Dendritic cell treated with granulocyte-macrophage colony-stimulating factor and Interleukin-4, amounts not matched to agents 40 ng/mL and 50 ng/mL, for 4 days (primary cell): ENCODE measurements around the gene SHTN1.
A peak's percentile ranks its signal among the peaks of the same experiment; 100 is the strongest.

Experiments used
- H3K27ac Mint-ChIP-seq: one replicate; pipeline ENCODE4 v1.8.0; 2022; ENCODE audit warnings: mild to moderate bottlenecking, mixed read lengths
- H3K27me3 Mint-ChIP-seq: one replicate; pipeline ENCODE4 v1.8.0; 2022; ENCODE audit warnings: mild to moderate bottlenecking, mixed read lengths
- H3K36me3 Mint-ChIP-seq: one replicate; pipeline ENCODE4 v1.8.0; 2022; ENCODE audit warnings: low read depth, mixed read lengths
- H3K4me1 Mint-ChIP-seq: one replicate; pipeline ENCODE4 v1.8.0; 2022; ENCODE audit warnings: low read depth, mixed read lengths
- H3K4me3 Mint-ChIP-seq: one replicate; pipeline ENCODE4 v1.8.0; 2022; ENCODE audit warnings: mild to moderate bottlenecking, moderate library complexity, mixed read lengths
- H3K9me3 Mint-ChIP-seq: one replicate; pipeline ENCODE4 v1.8.0; 2022; ENCODE audit warnings: mixed read lengths
- intact Hi-C: fragments of 100-400 bp; cut with micrococcal nuclease; formaldehyde crosslinking; loops from one replicate; pipeline ENCODE4 v1.15.0; 2022

The SHTN1 gene

DNA sequence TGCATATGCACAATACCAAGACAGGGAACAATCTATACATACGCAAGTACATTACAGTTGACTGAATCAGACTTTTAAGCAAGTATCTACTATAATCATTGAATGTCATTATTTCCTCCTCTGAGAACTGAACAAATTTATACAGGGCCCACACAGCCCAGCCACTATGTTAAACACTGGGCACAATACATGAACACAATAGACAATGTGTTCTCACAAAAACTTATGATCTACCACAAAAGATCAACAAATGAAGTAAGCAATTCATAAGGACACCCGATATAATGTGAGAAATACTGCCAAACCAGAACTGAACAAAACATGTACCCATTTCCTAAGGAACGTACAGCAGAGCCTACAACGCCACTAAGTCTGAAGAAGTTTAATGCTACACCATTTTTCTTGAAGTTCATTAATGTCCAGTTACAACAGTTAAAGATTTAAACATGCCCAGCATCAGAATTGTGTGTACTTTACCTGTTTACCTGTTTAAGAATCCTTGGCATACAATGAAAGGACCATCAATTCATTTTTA lies 31.5 kb downstream of the SHTN1 start:
- intact Hi-C loops, result no loop called here

DNA sequence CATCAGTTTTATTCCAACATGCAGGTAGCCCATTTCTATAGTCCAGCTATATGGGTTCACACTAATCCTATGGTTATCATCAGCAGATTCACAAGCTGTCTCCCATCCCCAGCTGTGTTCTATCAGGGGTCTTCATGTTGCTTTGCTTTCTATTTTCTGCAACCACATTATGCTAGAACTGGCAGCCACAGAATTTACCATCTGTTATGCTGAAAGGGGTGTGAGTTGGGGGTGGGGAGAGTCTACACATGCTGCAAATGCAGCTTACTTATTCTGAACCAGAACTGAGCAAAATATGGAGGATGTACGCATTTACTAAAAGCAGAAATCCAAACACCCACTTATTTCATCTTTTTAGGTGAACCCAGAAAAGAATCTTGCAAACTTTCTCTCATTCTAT lies 32.9 kb downstream of the SHTN1 start:
- H3K27ac Mint-ChIP-seq, result no peak overlapping the region
- no peaks in the 10 kb centered on the region for H3K9me3 Mint-ChIP-seq
- H3K36me3 Mint-ChIP-seq, result peaks cover 57% of the 10 kb centered on the region
- peaks cover 9% of the 10 kb centered on the region for H3K4me1 Mint-ChIP-seq
- no peak overlapping the region for H3K4me3 Mint-ChIP-seq
- intact Hi-C loops, result no loop called here
- no peaks in the 10 kb centered on the region for H3K27me3 Mint-ChIP-seq

More for the DNA sequence above, 31.5 kb downstream of the SHTN1 start:
- Mint-ChIP-seq H3K4me3 (no peak overlapping the region), H3K4me1 (peaks cover 15% of the 10 kb centered on the region), H3K9me3 (no peaks in the 10 kb centered on the region), H3K27ac (no peak overlapping the region), H3K36me3 (peaks cover 54% of the 10 kb centered on the region), H3K27me3 (no peaks in the 10 kb centered on the region)

DNA sequence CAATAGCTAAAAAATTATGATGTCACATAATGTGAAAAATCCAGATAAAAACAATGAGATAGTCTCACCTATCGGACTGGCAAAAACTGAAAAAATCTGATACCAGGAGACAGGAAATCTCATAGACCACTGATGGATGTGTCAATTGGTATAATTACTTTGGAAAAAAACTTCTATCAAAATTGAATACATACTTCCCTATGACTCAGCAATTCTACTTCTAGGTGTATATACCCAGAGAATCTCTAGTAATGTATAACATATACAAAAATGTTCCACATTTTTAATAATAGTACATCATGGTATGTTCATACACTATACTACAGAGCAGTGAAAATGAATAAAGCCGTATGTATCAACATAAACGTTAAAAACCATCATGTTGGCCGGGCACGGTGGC lies 34.9 kb downstream of the SHTN1 start:
- intact Hi-C loops, result no loop called here
- no peaks in the 10 kb centered on the region for H3K4me1 Mint-ChIP-seq
- peaks cover 57% of the 10 kb centered on the region for H3K36me3 Mint-ChIP-seq
- H3K4me3 Mint-ChIP-seq, result no peak overlapping the region
- H3K27ac Mint-ChIP-seq, result no peak overlapping the region
- H3K9me3 Mint-ChIP-seq, result no peaks in the 10 kb centered on the region
- no peaks in the 10 kb centered on the region for H3K27me3 Mint-ChIP-seq

DNA sequence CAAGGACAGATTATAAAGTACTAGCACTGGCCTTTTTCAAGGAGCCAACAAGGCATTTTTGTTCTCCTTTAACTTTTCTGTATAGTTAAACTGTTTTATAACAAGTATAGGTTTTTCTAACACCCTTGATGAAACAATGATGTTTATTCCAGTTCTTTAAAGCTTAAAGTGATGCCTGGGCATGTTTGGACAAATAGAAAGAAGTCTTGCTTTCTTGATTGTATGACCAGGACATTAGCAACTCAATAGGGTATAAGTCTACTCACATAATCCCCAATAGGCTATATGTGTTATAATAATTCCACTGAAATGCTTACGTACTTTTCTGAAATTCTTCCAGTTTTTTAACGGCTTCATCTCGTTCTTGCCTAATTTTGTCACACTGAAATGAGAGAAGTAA lies 36.7 kb downstream of the SHTN1 start:
- no peak overlapping the region for H3K27ac Mint-ChIP-seq
- intact Hi-C loops, result no loop called here
- peaks cover 55% of the 10 kb centered on the region for H3K36me3 Mint-ChIP-seq
- H3K9me3 Mint-ChIP-seq, result no peaks in the 10 kb centered on the region
- no peak overlapping the region for H3K4me3 Mint-ChIP-seq
- H3K4me1 Mint-ChIP-seq, result no peaks in the 10 kb centered on the region
- H3K27me3 Mint-ChIP-seq, result no peaks in the 10 kb centered on the region

DNA sequence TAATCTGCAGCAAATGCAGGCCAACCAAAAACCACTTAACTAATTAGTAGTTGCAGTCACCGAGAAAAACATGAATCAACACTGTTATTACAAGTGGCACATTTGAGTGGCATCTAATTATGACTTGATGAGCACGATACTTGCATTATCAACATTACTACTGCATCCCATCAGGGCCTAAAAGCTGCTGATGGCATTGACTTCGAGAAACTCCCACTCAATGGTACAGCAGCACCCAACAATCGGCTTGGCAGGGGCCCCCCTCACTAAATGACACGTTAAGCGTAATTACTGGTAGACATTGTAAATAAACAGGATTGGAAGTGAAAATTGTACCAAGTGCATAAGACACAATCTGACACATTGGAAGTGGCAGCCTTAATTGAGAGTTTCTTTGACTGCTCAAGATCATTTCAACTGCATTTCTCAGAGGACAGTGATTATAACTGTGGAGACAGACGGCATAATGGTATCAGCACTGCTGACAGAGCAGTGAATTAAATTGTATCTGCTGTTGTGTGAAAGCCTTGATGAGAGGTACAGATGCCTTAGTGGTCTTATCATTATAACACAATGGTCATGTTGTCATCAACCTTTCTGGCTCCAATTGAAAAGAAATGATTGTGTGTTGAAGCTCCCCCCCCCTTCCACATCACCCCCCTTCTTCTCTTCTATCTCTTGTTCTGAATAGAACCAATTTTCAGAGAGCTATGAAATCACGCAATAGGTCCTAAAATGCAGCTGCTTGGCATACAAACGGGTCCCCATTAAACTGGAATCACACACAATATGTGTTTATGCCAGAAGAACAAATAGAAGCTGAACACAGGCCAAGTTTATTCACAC lies 43.4 kb downstream of the SHTN1 start:
- Mint-ChIP-seq H3K4me1 (peaks cover 9% of the 10 kb centered on the region), H3K36me3 (peaks cover 41% of the 10 kb centered on the region), H3K27me3 (no peaks in the 10 kb centered on the region)

DNA sequence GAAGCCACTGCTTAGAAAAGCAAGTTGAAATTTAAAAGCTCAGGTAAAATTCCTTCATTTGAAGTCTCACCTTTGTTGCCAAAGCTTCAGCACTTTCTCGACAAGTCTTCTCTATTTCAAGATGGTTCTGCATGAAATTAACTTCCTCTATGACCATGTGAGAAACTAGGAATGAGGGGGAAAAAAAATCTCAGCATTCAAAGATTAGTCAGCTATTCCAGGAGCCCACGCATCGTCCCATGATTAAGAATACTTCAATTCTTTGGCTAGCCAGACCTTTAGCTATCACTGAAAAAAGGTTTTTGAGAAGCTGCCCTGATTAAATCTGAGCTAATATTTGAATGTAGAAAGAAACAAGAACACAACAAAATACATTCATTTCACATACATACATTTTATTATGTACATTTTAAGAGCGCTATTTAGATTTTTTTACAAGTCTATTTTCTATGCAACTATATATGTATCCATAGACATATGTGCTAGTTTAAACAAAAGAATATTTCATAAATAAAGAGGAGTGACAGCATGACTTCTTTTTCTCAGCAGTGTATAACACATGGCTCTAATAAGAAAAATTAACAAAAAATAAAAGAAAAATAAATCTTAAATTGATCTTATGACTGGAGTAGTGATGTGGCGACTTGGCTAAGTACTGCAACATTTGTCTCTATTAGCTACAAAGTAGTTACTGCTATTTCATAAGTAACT lies 44.8 kb downstream of the SHTN1 start:
- no peak overlapping the region for H3K27ac Mint-ChIP-seq
- H3K4me1 Mint-ChIP-seq, result peaks cover 16% of the 10 kb centered on the region
- H3K36me3 Mint-ChIP-seq, result peaks cover 27% of the 10 kb centered on the region
- no peaks in the 10 kb centered on the region for H3K27me3 Mint-ChIP-seq
- intact Hi-C loops, result no loop called here
- H3K9me3 Mint-ChIP-seq, result no peaks in the 10 kb centered on the region
- no peak overlapping the region for H3K4me3 Mint-ChIP-seq

More for the DNA sequence above, 43.4 kb downstream of the SHTN1 start:
- no peak overlapping the region for H3K4me3 Mint-ChIP-seq
- intact Hi-C loops, result no loop called here
- H3K9me3 Mint-ChIP-seq, result no peaks in the 10 kb centered on the region
- no peak overlapping the region for H3K27ac Mint-ChIP-seq

DNA sequence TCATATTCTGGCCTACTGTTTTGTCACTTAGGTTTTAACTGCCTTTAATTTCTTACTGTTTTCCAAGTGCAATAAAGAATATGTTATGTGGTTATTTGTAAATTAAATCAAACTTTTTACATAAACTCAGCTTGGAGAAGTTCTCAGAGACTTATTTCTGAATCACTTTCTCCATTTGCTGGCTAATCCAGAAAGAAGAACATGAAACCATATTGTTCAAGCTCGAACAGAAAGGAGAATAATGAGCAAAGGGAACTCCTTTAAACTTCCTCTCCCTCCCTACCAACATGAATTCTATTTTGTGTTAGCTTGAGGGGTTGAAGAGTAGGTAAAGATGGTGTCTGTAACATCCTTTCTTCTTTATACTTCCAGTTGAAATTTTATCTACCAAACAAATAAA lies 52.3 kb downstream of the SHTN1 start:
- no peak overlapping the region for H3K4me3 Mint-ChIP-seq
- H3K27ac Mint-ChIP-seq, result peak overlapping the region; percentile 17
- peaks cover 42% of the 10 kb centered on the region for H3K4me1 Mint-ChIP-seq
- H3K36me3 Mint-ChIP-seq, result peaks cover 19% of the 10 kb centered on the region
- intact Hi-C loops, result no loop called here
- H3K9me3 Mint-ChIP-seq, result no peaks in the 10 kb centered on the region
- H3K27me3 Mint-ChIP-seq, result no peaks in the 10 kb centered on the region

DNA sequence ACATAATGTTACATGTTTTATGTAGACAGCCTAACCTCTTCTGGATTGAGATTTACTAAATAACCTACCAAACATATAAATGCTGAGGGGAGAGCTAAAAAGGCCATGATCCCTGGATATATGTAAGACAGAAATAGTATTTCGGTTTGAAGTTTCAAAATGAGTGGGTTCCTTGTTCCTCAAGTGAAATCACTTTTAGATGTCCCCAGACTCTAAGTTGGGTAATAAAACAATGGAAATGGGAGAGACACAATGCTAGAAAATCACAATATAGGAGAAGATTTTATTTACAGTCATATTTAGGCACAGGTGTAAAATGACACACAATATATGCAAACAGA lies 56.5 kb downstream of the SHTN1 start:
- Mint-ChIP-seq H3K36me3 (peaks cover 38% of the 10 kb centered on the region), H3K9me3 (no peaks in the 10 kb centered on the region), H3K4me3 (peak overlapping the region; percentile 42), H3K27me3 (no peaks in the 10 kb centered on the region), H3K27ac (peak overlapping the region; percentile 85), H3K4me1 (peaks cover 30% of the 10 kb centered on the region)
- intact Hi-C loops, result loop anchor here (1.0 kb wide), 1 partner anchor 56 kb away; no protein-coding TSS in a partner anchor

DNA sequence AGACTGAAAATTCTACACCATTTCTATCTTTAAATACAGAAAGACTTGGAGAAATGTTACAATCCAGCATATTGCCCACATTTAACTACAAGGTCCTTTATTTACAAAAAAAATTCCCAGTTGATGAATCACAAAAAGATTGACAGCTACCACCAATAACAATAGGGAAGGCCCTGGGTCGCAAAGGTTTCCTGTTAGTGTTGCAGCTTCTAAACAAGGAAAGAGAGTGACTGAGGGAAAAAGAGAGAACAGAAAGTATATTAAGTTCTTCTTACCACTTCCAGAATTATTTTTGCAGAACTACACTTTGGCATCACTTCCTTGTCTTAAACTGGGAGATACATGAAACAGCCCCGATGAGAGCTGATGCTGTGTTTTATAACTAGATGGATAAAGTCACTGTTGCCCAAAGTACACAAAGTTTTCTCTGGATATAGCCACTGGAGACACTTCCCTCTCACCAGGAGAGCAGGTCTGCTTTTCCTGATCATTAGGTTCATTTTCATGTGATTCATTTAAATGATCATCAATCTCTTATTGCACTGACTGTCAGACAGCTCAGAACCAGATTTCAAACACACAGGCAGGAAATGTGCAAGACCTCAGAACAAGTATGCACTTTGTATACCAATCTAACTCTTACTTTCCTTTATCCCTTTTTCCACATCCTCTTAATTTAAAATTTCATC lies 57.0 kb downstream of the SHTN1 start:
- peaks cover 43% of the 10 kb centered on the region for H3K36me3 Mint-ChIP-seq
- intact Hi-C loops, result loop anchor here (1.0 kb wide), 1 partner anchor 56 kb away; no protein-coding TSS in a partner anchor
- H3K4me1 Mint-ChIP-seq, result peaks cover 30% of the 10 kb centered on the region
- H3K27me3 Mint-ChIP-seq, result no peaks in the 10 kb centered on the region
- H3K27ac Mint-ChIP-seq, result peak overlapping the region; percentile 85
- peak overlapping the region; percentile 42 for H3K4me3 Mint-ChIP-seq
- H3K9me3 Mint-ChIP-seq, result no peaks in the 10 kb centered on the region

DNA sequence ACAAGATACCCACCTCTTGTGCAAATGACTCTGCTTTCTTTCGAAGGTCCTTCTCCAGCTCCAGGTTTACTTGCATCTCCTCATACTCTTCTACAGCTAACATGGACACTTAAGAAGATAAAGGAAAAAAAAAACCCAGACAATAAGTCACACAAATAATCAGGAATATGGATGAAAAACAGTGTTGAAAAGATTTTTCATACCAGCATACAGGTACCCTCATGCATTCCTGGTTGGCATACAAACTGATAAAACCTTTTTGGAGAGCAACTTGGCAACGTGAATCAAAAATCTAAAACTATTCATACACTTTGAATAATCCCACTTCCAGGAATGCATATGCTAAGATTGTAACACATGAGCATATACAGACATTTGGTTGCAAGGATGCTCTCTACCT lies 60.1 kb downstream of the SHTN1 start:
- no peaks in the 10 kb centered on the region for H3K27me3 Mint-ChIP-seq
- peaks cover 19% of the 10 kb centered on the region for H3K4me1 Mint-ChIP-seq
- H3K36me3 Mint-ChIP-seq, result peaks cover 53% of the 10 kb centered on the region
- intact Hi-C loops, result no loop called here
- no peak overlapping the region for H3K27ac Mint-ChIP-seq
- no peaks in the 10 kb centered on the region for H3K9me3 Mint-ChIP-seq
- no peak overlapping the region for H3K4me3 Mint-ChIP-seq

DNA sequence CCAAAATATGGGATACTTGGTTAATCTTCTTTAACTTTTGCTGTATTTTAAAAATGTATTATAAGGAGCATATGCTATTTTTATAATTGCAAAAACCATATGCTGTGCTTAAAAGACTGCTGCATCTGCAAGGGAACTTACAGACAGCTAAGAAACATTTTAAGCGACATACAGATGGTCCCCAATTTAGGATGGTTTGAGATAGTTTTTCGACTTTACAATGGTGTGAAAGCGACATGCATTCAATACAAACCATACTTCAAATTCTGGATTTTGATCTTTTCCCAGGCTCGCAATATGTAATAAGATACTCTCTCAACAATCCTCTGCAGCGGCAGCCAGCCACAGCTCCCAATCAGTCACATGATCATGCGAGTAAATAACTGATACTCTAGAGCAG lies 73.2 kb downstream of the SHTN1 start:
- H3K4me1 Mint-ChIP-seq, result no peaks in the 10 kb centered on the region
- no peak overlapping the region for H3K27ac Mint-ChIP-seq
- H3K4me3 Mint-ChIP-seq, result no peak overlapping the region
- H3K9me3 Mint-ChIP-seq, result peaks cover 11% of the 10 kb centered on the region
- intact Hi-C loops, result no loop called here
- peaks cover 77% of the 10 kb centered on the region for H3K36me3 Mint-ChIP-seq
- no peaks in the 10 kb centered on the region for H3K27me3 Mint-ChIP-seq

DNA sequence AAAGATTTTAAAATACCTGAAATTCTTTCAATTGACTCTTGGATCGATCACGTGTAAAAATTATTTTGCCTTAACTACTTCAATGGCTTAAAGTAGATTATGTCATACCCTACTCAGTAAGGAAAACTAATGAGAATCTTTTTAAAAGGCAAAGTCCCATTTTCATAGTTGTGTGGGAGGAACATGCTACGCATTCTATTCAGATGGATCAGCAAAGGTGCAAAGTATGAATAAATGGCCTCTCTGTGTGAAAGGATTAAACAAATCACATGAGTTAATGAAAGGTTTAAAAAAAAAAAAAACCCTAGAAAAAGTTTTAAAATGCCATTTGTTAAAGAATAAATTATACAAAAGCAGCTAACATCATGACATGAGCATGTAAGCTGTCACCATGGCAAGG lies 78.6 kb downstream of the SHTN1 start:
- Mint-ChIP-seq H3K4me1 (no peaks in the 10 kb centered on the region), H3K27ac (no peak overlapping the region), H3K27me3 (no peaks in the 10 kb centered on the region), H3K9me3 (no peaks in the 10 kb centered on the region), H3K4me3 (no peak overlapping the region), H3K36me3 (peaks cover 79% of the 10 kb centered on the region)
- intact Hi-C loops, result no loop called here

DNA sequence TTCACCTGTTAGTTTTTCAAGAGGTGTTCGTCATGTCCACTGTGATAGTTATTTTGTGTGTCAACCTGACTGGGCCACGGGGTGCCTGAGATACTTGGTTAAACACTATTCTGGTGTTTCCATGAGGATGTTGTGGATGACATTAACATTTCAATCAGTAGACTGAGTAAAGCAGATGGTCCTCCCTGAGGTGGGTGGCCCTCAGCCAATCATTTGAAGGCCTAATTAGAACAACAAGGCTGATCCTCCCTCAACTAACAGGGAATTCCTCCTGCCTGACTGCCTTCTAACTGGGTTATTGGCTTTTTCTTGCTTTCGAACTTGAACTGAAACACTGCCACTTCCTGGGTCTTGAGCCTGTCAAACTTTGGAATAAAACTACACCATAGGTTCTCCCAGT lies 79.9 kb downstream of the SHTN1 start:
- Mint-ChIP-seq H3K27me3 (no peaks in the 10 kb centered on the region), H3K4me3 (no peak overlapping the region), H3K36me3 (peaks cover 83% of the 10 kb centered on the region), H3K4me1 (no peaks in the 10 kb centered on the region), H3K9me3 (no peaks in the 10 kb centered on the region), H3K27ac (no peak overlapping the region)
- intact Hi-C loops, result no loop called here

DNA sequence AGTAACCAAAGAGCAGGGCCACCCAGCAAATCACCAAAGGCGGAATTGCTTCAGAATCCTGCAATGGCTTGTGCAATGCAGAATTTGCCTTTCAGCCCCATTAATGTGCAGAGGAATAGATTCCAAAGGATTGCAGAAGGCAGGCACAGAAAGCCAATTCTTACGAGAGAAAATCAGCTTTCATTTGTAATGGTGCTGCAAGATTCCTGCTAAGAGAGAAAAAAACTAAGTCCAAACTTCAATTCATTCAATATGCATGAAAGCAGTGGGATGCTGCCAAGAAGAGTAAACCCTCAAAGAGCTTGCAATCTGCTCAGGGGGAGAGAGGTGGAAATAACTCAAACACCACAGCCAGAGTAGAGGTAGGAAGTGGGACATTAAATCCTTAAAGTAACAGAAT lies 85.3 kb downstream of the SHTN1 start:
- Mint-ChIP-seq H3K27me3 (no peaks in the 10 kb centered on the region), H3K4me1 (peaks cover 2% of the 10 kb centered on the region), H3K27ac (no peak overlapping the region), H3K4me3 (no peak overlapping the region), H3K36me3 (peaks cover 70% of the 10 kb centered on the region), H3K9me3 (no peaks in the 10 kb centered on the region)
- intact Hi-C loops, result no loop called here
